ENCODE measurements around the gene CD248.
A peak's percentile ranks its signal among the peaks of the same experiment; 100 is the strongest.
"Not testable (repeated sequence)": the region's sequence is repeated elsewhere in the genome, so short reads cannot be mapped to it uniquely, and the experiment has no call there.

The CD248 gene

GRCh38 chr11:66328031-66328301 is 11.1 kb upstream of the CD248 start:
- no peak for DNase-seq

GRCh38 chr11:66327171-66328030 is 10.6 kb upstream of the CD248 start:
- DNase-seq = no peak

- no peak for DNase-seq
Measured at GRCh38 chr11:66326261-66327111, 9.6 kb upstream of the CD248 start.

GRCh38 chr11:66325263-66325671 is 8.4 kb upstream of the CD248 start:
- no peak for DNase-seq

- DNase-seq = no peak
Measured at GRCh38 chr11:66324664-66325063, 7.8 kb upstream of the CD248 start.

GRCh38 chr11:66323684-66324083 is 6.8 kb upstream of the CD248 start:
- DNase-seq = no peak

- DNase-seq = no peak
Measured at GRCh38 chr11:66322732-66323427, 6.0 kb upstream of the CD248 start.

- DNase-seq = no peak
Measured at GRCh38 chr11:66321606-66322005, 4.8 kb upstream of the CD248 start.

GRCh38 chr11:66320748-66321147 is 3.9 kb upstream of the CD248 start:
- not testable (repeated sequence) for DNase-seq

- not testable (repeated sequence) for DNase-seq
Measured at GRCh38 chr11:66320289-66320688, 3.4 kb upstream of the CD248 start.

GRCh38 chr11:66318600-66318970 is 1.7 kb upstream of the CD248 start:
- DNase-seq = no peak

GRCh38 chr11:66317723-66318599 is 1.1 kb upstream of the CD248 start:
- no peak for DNase-seq

- no peak for DNase-seq
Measured at GRCh38 chr11:66317322-66317722, 478 bp upstream of the CD248 start.

GRCh38 chr11:66315921-66316811 is 678 bp downstream of the CD248 start:
- peak; percentile 17 for DNase-seq

GRCh38 chr11:66315498-66315885 is 1.4 kb downstream of the CD248 start:
- no peak for DNase-seq

GRCh38 chr11:66314561-66315497 is 2.0 kb downstream of the CD248 start:
- DNase-seq = no peak

GRCh38 chr11:66314186-66314501 is 2.7 kb downstream of the CD248 start:
- no peak for DNase-seq

GRCh38 chr11:66313321-66314185 is 3.3 kb downstream of the CD248 start:
- DNase-seq = no peak

- peak; percentile 97 for DNase-seq
Measured at GRCh38 chr11:66312549-66313320, 4.1 kb downstream of the CD248 start.
